ENCODE data around the gene FEV.

- TF ChIP-seq POLR2A (IDR thresholded peaks at IDR 0.05) (no peak), CTCF (IDR thresholded peaks at IDR 0.05) (no peak)
Observed at GRCh38 chr2:218959761-218960308, 25.1 kb downstream of the FEV start.
